ENCODE results near the gene AMH.

Gene AMH

GRCh38 chr19:2226051-2226839 lies 22.9 kb upstream of the AMH start:
- no peak overlapping the region for H3K4me3 ChIP-seq (ENCODE audit: low read depth, low read length)
- no peak for TF ChIP-seq CTCF (IDR thresholded peaks at IDR 0.05; ENCODE audit: insufficient read depth, low read depth, low read length, missing control alignments)
- no peak for DNase-seq (ENCODE audit: low read depth)

GRCh38 chr19:2226840-2227360 lies 22.2 kb upstream of the AMH start:
- no peak for TF ChIP-seq CTCF (IDR thresholded peaks at IDR 0.05; ENCODE audit: insufficient read depth, low read depth, low read length, missing control alignments)
- H3K4me3 ChIP-seq (ENCODE audit: low read depth, low read length) = no peak overlapping the region
- no peak for DNase-seq (ENCODE audit: low read depth)

- peak; percentile 85 for DNase-seq (ENCODE audit: low read depth)
- peak; percentile 10 for TF ChIP-seq CTCF (IDR thresholded peaks at IDR 0.05; ENCODE audit: insufficient read depth, low read depth, low read length, missing control alignments)
- H3K4me3 ChIP-seq (ENCODE audit: low read depth, low read length) = no peak overlapping the region
Observed at GRCh38 chr19:2227415-2228156, 21.5 kb upstream of the AMH start.

GRCh38 chr19:2228157-2229030 lies 20.7 kb upstream of the AMH start:
- no peak for DNase-seq (ENCODE audit: low read depth)
- no peak overlapping the region for H3K4me3 ChIP-seq (ENCODE audit: low read depth, low read length)
- no peak for TF ChIP-seq CTCF (IDR thresholded peaks at IDR 0.05; ENCODE audit: insufficient read depth, low read depth, low read length, missing control alignments)

GRCh38 chr19:2229103-2230032 lies 19.8 kb upstream of the AMH start:
- no peak for TF ChIP-seq CTCF (IDR thresholded peaks at IDR 0.05; ENCODE audit: insufficient read depth, low read depth, low read length, missing control alignments)
- no peak overlapping the region for H3K4me3 ChIP-seq (ENCODE audit: low read depth, low read length)

More at GRCh38 chr19:2229103-2230032, 19.8 kb upstream of the AMH start:
- no peak for DNase-seq (ENCODE audit: low read depth)
